Mesenchymal stem cell (in vitro differentiated cells and primary cell): ENCODE results near the gene ETF1.

Experiments used
- DNase-seq: peaks from one replicate; pipeline ENCODE4 v3.0.0-alpha.2; 2013
- H2AFZ ChIP-seq: one replicate; pipeline ENCODE4 v1.6.1; 2013; ENCODE audit warnings: low read depth, mild to moderate bottlenecking, control low read depth, inconsistent platforms, low read length, moderate library complexity
- H2AK5ac ChIP-seq: 2 replicates; pipeline ENCODE4 v1.6.1; 2013; ENCODE audit warnings: low read length, moderate library complexity, mild to moderate bottlenecking, inconsistent platforms; ENCODE audit not compliant: severe bottlenecking
- H2BK120ac ChIP-seq: one replicate; pipeline ENCODE4 v1.6.1; 2013; ENCODE audit warnings: low read depth, mild to moderate bottlenecking, inconsistent platforms, low read length, moderate library complexity
- H2BK12ac ChIP-seq, 2 experiments: one replicate each; pipeline ENCODE4 v1.6.1; 2013; ENCODE audit warnings: inconsistent platforms in 2 of 2, low read length in 2 of 2, mild to moderate bottlenecking in 2 of 2, moderate library complexity in 2 of 2, control low read depth in 1 of 2
- H2BK15ac ChIP-seq: one replicate; pipeline ENCODE4 v1.6.1; 2013; ENCODE audit warnings: mild to moderate bottlenecking, low read depth, inconsistent platforms; ENCODE audit not compliant: poor library complexity, severe bottlenecking
- H2BK5ac ChIP-seq: 2 replicates; pipeline ENCODE4 v1.6.1; 2013; ENCODE audit warnings: low read depth, mild to moderate bottlenecking, low read length, control low read depth, inconsistent platforms; ENCODE audit not compliant: poor library complexity, severe bottlenecking
- H3K14ac ChIP-seq, 2 experiments: one replicate each; pipeline ENCODE4 v1.6.1; 2013; ENCODE audit warnings: inconsistent platforms in 2 of 2, low read length in 2 of 2, control low read depth in 1 of 2, mild to moderate bottlenecking in 1 of 2, moderate library complexity in 1 of 2
- H3K18ac ChIP-seq, 2 experiments: one replicate each; pipeline ENCODE4 v1.6.1; 2013; ENCODE audit warnings: inconsistent platforms in 2 of 2, low read length in 2 of 2, control low read depth in 1 of 2, low read depth in 1 of 2, mild to moderate bottlenecking in 1 of 2
- H3K23ac ChIP-seq, 2 experiments: one replicate each; pipeline ENCODE4 v1.6.1; 2013; ENCODE audit warnings: inconsistent platforms in 2 of 2, low read length in 2 of 2, mild to moderate bottlenecking in 2 of 2, moderate library complexity in 2 of 2, control low read depth in 1 of 2
- H3K27ac ChIP-seq: 2 replicates; pipeline ENCODE4 v1.5.1; 2013; ENCODE audit warnings: mild to moderate bottlenecking, moderate library complexity, low read length, control low read depth, inconsistent platforms; ENCODE audit not compliant: poor library complexity, severe bottlenecking
- H3K27me3 ChIP-seq, 2 experiments: 2 replicates each; pipeline versions ENCODE4 v1.6.1 to v1.7.0; 2013; ENCODE audit warnings: low read length in 2 of 2, mild to moderate bottlenecking in 2 of 2, moderate library complexity in 2 of 2, control low read depth in 1 of 2, inconsistent platforms in 1 of 2; ENCODE audit not compliant: control insufficient read depth in 1 of 2, insufficient read depth in 1 of 2
- H3K36me3 ChIP-seq, 2 experiments: 2 replicates each; pipeline versions ENCODE4 v1.6.1 to v1.7.0; 2013; ENCODE audit warnings: low read length in 2 of 2, control low read depth in 1 of 2, inconsistent platforms in 1 of 2, low read depth in 1 of 2, mild to moderate bottlenecking in 1 of 2; ENCODE audit not compliant: insufficient read depth in 2 of 2, control insufficient read depth in 1 of 2
- H3K4ac ChIP-seq, 2 experiments: one replicate each; pipeline ENCODE4 v1.6.1; 2013; ENCODE audit warnings: inconsistent platforms in 2 of 2, low read length in 2 of 2, mild to moderate bottlenecking in 2 of 2, moderate library complexity in 2 of 2, control low read depth in 1 of 2, low read depth in 1 of 2
- H3K4me1 ChIP-seq: 2 replicates; pipeline ENCODE4 v1.6.1; 2013; ENCODE audit warnings: low read depth, low read length, control low read depth; ENCODE audit not compliant: control insufficient read depth, insufficient read depth
- H3K4me2 ChIP-seq: 2 replicates; pipeline ENCODE4 v1.6.1; 2013; ENCODE audit warnings: low read length, mild to moderate bottlenecking, inconsistent platforms; ENCODE audit not compliant: poor library complexity, severe bottlenecking
- H3K4me3 ChIP-seq, 2 experiments: 2 replicates each; pipeline versions ENCODE4 v1.5.1 to v1.7.0; 2013; ENCODE audit warnings: low read length in 2 of 2, mild to moderate bottlenecking in 2 of 2, control low read depth in 1 of 2, low read depth in 1 of 2; ENCODE audit not compliant: insufficient read depth in 1 of 2
- H3K79me1 ChIP-seq: replicated peaks from 2 replicates; pipeline ENCODE4 v1.6.1; 2013; ENCODE audit warnings: mild to moderate bottlenecking, control low read depth, low read length, inconsistent platforms; ENCODE audit not compliant: poor library complexity, severe bottlenecking
- H3K9ac ChIP-seq: 2 replicates; pipeline ENCODE4 v1.7.0; 2013; ENCODE audit warnings: mild to moderate bottlenecking, low read length, moderate library complexity
- H3K9me3 ChIP-seq: 2 replicates; pipeline ENCODE4 v1.7.0; 2013; ENCODE audit warnings: mild to moderate bottlenecking, low read length; ENCODE audit not compliant: control insufficient read depth
- H4K8ac ChIP-seq: one replicate; pipeline ENCODE4 v1.6.1; 2013; ENCODE audit warnings: inconsistent platforms, mild to moderate bottlenecking, low read length, moderate library complexity
- H4K91ac ChIP-seq: one replicate; pipeline ENCODE4 v1.6.1; 2013; ENCODE audit warnings: mild to moderate bottlenecking, low read length, inconsistent platforms
- WGBS: methylation state at CpG from one replicate; pipeline ENCODE4 v1.1.7; 2013; ENCODE audit warnings: mixed read lengths; 5-methylcytosine and 5-hydroxymethylcytosine counted together

Gene ETF1

DNA sequence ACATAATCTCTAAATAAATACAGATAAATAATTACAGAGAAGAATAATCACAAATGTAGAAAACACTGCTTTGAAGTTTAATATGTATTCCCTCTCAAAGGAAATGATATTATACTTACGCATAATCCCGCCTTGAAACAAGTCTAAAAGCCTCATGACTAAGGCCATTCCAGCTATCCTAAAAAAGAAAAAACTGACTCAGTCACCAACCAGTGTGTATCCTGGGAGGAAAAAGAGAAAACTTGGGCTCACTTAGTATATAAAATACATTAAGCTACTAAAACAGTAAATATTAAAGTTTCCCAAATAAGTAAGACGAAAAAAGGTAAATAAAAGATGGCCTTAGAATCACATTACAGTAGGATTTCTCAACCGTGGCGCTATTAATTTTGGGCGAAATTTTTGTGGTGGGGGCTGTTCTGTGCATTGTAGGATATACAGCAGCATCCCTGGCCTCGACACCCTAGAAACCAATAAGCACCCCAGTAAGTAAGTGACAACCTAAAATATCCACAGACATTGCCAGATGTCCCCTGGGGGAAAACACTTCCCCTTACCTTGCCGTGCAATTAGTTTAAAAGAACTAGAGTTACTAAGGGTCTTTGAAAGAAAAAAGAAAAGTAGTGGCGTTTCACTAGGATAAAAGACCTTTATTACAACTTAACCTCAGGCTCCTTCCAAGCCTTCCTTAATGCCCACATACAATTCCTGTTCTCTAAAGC lies 31.1 kb upstream of the ETF1 start:
- 56% methylated on average over 2 of the region's 9 CpGs for WGBS
- Histone ChIP-seq H2BK5ac (no peak overlapping the region), H3K4ac (no peak overlapping the region), H2BK12ac (no peak overlapping the region), H3K18ac (no peak overlapping the region), H3K14ac (no peak overlapping the region), H3K4me1 (peaks cover 5% of the 10 kb centered on the region), H3K4me3 (peak overlapping the region; percentile 40 to 98), H3K79me1 (peaks cover 4% of the 10 kb centered on the region), H4K8ac (no peak overlapping the region), H3K4me2 (peak overlapping the region; percentile 92), H3K23ac (no peak overlapping the region), H2BK120ac (no peak overlapping the region), H2AFZ (no peak overlapping the region), H3K27ac (peak overlapping the region; percentile 99), H2AK5ac (no peak overlapping the region), H3K9me3 (no peaks in the 10 kb centered on the region), H4K91ac (no peak overlapping the region), H2BK15ac (no peak overlapping the region), H3K9ac (peak overlapping the region; percentile 100), H3K36me3 (peaks cover 31 to 47% of the 10 kb centered on the region in 2 experiments), H3K27me3 (no peaks in the 10 kb centered on the region)
- DNase-seq: peak; percentile 39

DNA sequence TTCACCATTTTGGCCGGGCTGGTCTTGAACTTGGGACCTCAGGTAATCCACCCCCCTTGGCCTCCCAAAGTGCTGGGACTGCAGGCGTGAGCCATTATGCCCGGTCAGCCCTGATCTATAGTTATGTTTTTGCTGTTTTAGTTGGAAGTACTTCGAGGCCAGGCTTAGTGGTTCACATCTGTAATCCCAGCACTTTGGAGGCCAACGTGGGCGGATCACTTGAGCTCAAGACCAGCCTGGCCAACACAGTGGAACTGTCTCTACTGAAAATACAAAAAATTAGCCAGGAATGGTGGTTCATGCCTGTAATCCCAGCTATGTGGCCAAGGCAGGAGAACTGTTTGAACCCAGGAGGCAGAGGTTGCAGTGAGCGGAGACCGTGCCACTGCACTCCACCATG lies 30.2 kb upstream of the ETF1 start:
- H3K27ac ChIP-seq: no peak overlapping the region
- no peak overlapping the region for H3K23ac ChIP-seq
- H3K4me2 ChIP-seq: no peak overlapping the region
- H2AFZ ChIP-seq: no peak overlapping the region
- H2BK15ac ChIP-seq: no peak overlapping the region
- H3K27me3 ChIP-seq: no peaks in the 10 kb centered on the region
- H2BK12ac ChIP-seq: no peak overlapping the region
- no peak overlapping the region for H2BK120ac ChIP-seq
- H3K9ac ChIP-seq: peak overlapping the region; percentile 100
- peak overlapping the region; percentile 44 for H4K91ac ChIP-seq
- H3K4ac ChIP-seq: no peak overlapping the region
- no peaks in the 10 kb centered on the region for H3K9me3 ChIP-seq
- H3K4me1 ChIP-seq: peaks cover 6% of the 10 kb centered on the region
- no peak overlapping the region for H3K14ac ChIP-seq
- 85% methylated on average over 8 of the region's 8 CpGs for WGBS
- H3K36me3 ChIP-seq: peaks cover 32 to 55% of the 10 kb centered on the region in 2 experiments
- no peak overlapping the region for H3K18ac ChIP-seq
- no peak for DNase-seq
- peaks cover 4% of the 10 kb centered on the region for H3K79me1 ChIP-seq
- H4K8ac ChIP-seq: no peak overlapping the region
- no peak overlapping the region for H2AK5ac ChIP-seq
- H2BK5ac ChIP-seq: no peak overlapping the region
- H3K4me3 ChIP-seq: peak overlapping the region in 1 of 2 experiments; percentile 98

DNA sequence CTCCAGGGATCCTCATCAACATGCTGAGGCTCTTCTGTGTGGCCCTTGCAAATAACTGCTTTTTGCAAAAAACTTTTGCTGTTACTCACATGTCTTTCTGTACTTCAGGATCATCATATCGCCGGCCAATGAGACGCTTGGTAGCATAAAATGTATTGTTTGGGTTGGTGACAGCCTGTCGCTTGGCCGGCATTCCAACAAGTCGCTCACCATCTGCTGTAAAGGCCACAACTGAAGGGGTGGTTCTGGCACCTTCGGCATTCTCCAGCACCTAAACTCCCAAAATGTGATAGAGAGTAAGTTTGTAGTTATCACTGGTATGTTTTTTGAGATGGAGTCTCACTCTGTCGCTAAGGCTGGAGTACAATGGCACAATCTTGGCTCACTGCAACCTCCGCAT lies 27.8 kb upstream of the ETF1 start:
- DNase-seq: no peak
- H2BK120ac ChIP-seq: no peak overlapping the region
- no peak overlapping the region for H3K4me3 ChIP-seq
- no peak overlapping the region for H3K4me2 ChIP-seq
- no peak overlapping the region for H2BK5ac ChIP-seq
- H3K79me1 ChIP-seq: peaks cover 4% of the 10 kb centered on the region
- no peaks in the 10 kb centered on the region for H3K9me3 ChIP-seq
- H3K36me3 ChIP-seq: peaks cover 39 to 79% of the 10 kb centered on the region in 2 experiments
- no peak overlapping the region for H2AFZ ChIP-seq
- no peak overlapping the region for H3K14ac ChIP-seq
- H3K4ac ChIP-seq: no peak overlapping the region
- no peaks in the 10 kb centered on the region for H3K27me3 ChIP-seq
- no peak overlapping the region for H4K91ac ChIP-seq
- H3K18ac ChIP-seq: no peak overlapping the region
- H3K23ac ChIP-seq: no peak overlapping the region
- no peak overlapping the region for H3K27ac ChIP-seq
- H2BK15ac ChIP-seq: no peak overlapping the region
- peak overlapping the region; percentile 12 for H4K8ac ChIP-seq
- no peak overlapping the region for H2BK12ac ChIP-seq
- WGBS: 100% methylated on average over 8 of the region's 9 CpGs
- no peak overlapping the region for H3K9ac ChIP-seq
- H3K4me1 ChIP-seq: peaks cover 10% of the 10 kb centered on the region
- H2AK5ac ChIP-seq: no peak overlapping the region

DNA sequence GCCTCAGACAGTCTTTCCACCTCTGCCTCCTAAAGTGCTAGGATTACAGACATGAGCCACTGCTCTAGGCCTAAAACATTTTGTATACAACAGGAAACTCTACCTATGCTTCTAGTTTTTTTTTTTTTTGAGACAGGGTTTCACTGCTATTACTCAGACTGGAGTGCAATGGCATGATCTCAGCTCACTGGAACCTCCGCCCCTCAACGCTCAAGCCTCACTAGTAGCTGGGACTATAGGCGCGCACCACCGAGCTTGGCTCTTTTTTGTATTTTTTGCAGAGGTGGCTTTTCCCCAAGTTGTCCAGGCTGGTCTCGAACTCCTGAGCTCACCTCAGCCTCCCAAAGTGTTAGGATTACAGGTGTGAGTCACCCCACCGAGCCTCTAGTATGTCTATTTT lies 26.7 kb upstream of the ETF1 start:
- Histone ChIP-seq H4K8ac (no peak overlapping the region), H3K4me2 (no peak overlapping the region), H3K4me3 (no peak overlapping the region), H2AFZ (no peak overlapping the region), H3K36me3 (peaks cover 47 to 90% of the 10 kb centered on the region in 2 experiments), H3K27me3 (no peaks in the 10 kb centered on the region), H2BK120ac (no peak overlapping the region), H4K91ac (no peak overlapping the region), H2BK15ac (no peak overlapping the region), H3K23ac (no peak overlapping the region), H2BK5ac (no peak overlapping the region), H3K79me1 (peaks cover 7% of the 10 kb centered on the region), H3K9me3 (no peaks in the 10 kb centered on the region), H3K4me1 (peaks cover 10% of the 10 kb centered on the region), H2AK5ac (no peak overlapping the region), H3K9ac (peak overlapping the region; percentile 3), H2BK12ac (no peak overlapping the region), H3K4ac (no peak overlapping the region), H3K27ac (peak overlapping the region; percentile 8), H3K18ac (no peak overlapping the region), H3K14ac (no peak overlapping the region)
- WGBS: 94% methylated on average over 7 of the region's 7 CpGs
- DNase-seq: peak; percentile 42
